ENCODE measurements around the gene EVX2.

Gene EVX2

DNA sequence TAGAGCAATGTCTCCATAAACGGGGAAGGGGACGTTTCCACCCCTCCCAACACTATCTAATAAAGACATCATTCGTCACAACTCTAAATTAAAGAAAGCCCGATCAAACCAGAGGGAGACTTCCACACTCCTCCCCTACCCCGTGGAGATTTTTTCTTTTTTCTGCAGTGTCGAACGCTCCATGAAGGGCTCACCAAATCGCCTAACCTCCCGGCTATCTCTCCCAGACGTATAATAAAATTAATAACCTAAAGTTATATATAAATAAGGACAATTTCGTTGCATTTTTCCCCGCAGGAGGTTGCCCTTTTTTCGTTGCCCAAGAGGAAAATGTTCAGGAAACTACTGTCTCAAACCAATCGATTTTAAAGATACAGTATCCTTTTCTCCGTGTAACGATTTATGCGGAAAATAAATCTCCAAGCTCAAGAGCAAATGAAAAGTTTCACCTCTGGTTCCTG, 2.4 kb downstream of the EVX2 start:
- no peak for DNase-seq

DNA sequence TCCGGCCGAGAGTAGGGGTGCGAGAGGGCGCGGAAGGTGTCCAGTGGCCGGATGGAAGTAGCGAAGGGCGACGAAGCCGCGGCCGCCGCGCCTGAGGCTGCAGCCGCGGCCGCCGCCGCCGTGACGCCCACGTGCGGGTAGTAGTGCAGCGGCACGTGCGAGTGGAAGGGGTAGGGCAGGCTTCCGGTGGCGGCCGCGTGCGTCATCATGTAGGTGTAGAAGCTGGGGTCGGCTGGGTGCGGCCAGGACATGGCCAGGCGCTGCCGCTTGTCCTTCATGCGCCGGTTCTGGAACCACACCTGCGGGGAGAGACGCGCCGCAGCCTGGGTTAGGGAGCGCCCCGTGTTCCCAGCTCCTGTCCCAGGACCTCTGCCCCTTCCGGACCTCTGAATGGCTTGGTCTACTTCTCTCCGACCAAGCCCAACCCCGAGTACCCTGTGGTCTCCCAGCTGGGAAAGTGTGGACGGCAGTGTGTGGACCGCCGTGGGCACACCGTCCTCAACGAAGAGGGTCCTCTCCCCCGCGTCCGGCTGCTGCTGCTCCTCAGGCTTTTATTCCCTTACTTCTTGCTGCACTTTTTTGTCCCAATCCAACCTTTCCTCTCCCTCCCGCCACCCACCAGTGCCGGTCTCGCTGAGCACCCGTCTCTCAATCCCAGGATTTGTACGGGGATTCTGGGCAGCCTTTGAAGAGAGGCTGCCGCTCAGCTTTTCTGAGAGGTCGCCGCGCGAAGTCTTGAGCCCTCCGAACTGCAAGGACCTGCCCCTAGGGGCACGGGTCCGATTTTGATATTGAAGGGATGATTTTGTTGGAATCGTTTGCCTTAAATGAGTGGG, 3.0 kb downstream of the EVX2 start:
- no peak for DNase-seq

DNA sequence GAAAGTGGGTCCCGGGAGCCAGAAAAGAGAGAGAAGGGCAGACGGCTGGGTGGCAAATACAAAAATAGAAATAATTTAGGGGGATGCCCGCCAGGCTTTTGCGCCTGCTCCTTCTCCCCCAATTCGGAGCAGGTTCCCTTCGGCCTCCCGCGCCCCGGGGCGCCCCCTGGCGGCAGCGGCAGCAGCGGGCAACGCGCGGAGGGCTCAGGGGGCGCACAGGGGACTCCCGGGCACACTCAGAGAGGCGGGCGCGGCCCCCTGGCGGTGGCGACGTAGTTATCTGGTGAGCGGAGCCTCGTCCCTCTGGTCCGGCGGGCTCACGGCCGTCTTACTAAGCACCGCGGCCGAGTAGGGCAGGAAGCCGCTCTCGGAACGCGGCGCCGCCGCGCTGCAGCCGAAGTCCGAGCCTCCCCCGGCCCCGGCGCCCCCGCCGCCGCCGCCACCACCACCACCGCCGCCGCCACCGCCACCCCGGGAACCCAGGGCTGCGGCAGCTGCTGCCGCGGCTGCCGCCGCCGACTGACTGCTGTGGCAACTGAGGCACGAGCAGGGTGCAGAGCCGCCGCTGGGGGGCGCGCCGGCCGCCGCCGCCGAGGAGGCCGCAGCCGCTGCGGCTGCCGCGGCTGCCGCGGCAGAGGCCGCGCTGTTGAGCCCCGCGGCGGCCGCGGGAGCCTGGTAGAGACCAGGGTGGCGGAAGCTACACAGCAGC, 3.8 kb downstream of the EVX2 start:
- DNase-seq: no peak

DNA sequence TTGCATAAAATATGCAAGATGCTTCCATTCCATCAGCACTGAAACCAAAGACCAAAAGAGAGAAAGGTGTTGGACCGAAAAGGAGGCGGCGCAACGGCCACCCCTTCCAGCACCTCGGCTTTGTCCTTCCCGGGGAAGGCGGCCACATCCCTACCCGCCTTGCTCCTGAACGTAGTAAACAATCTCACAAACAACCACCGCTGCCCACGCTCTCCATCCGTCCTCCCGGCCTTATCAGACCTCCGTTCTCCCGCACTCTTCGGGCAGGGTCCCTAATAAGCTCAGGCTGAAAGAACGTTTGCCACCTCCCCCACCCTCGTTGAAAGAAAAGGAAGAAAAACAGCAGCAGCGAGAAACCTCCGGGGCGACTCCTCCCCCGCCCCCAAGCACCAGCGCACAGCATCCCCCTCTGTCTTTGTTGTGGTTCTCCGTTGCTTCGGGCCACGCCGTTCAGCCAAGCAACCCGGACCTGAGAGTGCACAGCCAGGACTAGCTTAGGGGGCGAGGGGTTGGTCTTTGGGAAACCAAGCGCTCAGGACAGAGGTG, 4.4 kb downstream of the EVX2 start:
- DNase-seq: no peak

DNA sequence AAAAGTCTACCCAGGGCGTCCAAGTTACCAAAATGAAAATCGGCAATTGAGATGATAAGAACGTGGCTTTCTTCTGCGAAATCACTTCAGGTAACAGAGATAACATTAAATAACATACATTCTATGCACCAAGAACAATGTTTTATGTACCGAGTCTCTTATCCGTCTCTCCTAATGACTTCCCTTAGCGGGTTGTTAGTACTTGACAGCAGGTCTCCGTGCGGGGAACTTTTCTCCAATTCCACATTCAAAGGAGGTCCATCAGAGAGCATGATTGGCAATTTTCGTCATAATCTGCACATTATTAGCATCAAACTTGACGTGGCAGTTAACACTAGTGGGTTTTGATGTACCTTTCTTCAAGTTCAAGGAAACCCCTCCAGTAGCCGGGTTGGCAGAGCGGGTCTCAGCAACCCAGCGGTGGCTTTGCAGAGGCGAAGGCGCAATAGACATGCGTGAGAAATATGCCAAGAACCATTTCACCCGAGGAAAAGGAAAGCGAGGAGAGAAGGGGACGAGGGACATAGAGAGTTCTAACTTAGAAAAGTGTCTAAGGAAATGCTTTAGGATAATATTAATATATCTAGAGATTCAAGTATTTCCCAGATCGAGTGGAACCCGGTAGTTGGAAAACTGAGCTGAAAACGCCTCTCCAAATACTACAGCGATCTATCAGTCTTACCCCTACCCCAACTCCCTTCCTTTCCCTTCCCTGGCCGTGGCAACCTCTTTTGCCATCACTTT, 5.0 kb downstream of the EVX2 start:
- DNase-seq: no peak

DNA sequence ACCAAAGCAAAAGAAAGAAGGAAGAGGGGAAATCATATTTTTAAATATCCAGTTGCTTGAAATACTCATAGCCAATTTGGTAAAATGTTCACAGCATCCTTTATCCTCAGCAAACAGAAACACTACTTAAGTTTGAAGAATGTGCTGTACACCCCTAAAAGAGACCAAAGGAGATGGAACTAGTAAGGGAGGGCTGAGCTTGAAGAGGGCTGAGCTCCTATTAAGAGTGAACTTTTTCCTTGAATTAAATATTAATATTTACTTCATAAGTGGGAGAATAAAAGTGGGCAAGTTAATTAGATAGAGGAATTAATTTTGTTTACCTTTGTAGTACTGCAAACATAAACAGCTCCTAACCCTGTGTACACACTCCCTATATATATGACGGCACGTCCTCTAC, 7.0 kb downstream of the EVX2 start:
- no peak for DNase-seq

DNA sequence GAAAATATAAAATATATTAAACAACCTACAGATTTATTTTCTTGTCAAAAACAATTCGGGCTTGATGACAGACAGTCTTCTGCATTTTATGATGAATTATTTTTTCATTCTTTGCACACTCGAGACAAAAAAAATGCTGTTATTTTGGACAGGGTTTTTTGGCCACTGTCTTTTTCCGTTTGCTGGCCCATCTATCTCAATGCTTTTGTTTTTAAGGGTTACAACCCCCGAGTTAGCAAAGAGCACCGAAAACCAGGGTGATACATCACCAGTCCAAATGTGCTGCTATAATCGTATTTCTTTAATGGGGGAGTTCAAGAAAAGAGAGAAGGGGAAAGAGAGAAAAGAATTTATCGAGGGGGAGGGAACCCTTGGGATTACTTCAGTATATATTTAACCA, 7.7 kb downstream of the EVX2 start:
- no peak for DNase-seq

DNA sequence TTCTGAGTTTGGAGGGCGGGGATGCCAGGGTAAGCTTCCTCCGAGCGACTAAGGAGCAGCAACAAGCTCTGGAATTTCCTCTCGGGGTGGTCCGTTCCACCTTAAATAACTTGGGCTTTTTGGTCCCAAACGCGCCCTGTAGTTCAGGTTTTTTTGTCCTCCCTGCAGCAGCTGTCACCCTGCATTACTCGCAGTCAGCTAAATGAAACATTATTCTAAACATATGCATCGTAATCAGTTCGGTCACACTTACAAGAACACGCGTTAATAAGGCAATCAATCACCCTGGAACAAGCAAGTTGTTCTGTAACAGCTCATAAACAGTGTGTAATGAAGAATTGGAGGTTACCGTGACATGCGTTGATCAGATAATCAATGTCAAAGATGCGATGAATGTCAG, 8.3 kb downstream of the EVX2 start:
- no peak for DNase-seq

DNA sequence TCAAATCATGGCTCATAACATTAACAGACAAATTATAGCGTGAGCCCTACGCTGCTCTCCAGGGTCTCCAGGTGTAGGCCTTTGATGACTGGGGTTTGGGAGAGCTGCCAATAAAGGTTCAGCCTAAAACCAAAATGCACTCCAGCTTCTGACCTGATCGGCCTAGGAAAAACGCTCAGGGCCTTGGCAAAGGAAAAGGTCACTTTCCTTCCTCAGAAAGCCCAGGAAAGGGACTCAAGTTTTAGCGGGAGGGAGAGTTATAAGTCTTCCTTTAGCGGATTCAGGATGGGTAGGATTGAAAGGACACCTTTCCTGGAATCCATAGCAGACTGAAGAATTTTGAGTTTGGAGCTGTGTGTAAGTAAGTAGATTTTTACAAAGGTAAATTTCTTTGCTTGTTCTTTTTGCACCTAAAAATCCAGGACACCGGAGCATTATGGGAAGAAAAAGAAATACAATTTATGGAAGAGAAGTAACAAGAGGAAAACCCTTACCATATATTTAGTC, 8.8 kb downstream of the EVX2 start:
- no peak for DNase-seq

DNA sequence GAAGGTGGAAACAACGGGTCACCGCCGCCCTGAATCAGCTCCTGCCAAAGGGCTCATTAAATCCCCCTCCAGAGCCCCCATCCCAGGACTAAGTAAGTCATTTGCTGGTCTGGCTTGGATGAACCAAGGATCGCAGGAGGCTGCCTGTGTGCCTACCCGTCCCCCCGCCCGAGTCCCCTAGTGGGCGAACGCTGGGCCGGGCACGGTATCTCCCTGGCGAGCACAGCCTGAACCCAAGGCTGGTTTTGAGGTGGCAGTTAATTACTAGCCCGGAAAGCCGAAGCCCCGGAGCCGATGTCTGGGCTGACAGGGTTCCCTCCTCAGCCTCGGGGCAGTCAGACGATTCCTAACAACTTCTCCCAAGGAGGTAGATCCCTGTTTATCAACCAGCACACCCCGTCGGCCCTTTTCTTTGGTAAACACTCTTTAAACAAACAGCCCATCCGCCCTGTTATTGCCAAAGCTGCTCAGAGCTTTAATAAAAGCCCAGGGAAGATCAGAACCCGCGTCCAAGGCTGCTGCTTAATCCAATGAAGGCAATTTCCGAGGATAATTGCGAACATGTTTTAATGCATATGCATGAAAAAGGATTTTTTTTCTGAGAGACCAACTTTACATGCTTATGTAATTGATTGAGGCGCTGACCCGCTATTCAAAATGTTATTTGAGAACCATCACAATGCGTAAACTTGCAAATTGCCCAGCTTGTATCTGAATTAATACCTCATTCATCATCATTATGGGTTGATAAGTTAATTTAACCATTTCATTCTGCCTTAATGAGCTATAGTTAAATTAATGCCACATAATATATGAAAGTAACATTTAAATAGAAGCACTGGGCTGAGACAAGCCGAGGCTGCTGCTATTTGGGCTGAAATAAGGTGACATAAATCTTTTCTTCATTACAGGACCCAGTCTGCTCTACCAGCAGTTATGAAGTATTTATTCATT, 10.5 kb downstream of the EVX2 start:
- DNase-seq: no peak

DNA sequence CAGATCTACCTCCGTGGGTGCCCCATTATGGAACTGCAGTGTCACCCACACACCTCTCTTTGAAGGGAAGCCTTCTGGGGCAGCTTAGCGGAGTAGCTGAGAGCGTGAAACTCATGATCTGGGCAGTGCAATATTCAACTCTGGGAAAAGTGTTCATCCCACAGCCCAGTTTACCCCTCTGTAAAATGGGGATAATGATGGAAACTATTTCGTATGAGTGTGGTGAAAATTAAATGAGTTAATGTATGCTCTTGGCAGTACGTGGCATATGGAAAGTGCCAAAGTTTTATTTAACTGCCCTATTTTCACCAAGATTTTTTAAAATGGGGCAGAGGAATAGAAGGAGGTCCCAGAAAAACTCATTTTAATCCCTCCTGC, 11.5 kb downstream of the EVX2 start:
- no peak for DNase-seq

DNA sequence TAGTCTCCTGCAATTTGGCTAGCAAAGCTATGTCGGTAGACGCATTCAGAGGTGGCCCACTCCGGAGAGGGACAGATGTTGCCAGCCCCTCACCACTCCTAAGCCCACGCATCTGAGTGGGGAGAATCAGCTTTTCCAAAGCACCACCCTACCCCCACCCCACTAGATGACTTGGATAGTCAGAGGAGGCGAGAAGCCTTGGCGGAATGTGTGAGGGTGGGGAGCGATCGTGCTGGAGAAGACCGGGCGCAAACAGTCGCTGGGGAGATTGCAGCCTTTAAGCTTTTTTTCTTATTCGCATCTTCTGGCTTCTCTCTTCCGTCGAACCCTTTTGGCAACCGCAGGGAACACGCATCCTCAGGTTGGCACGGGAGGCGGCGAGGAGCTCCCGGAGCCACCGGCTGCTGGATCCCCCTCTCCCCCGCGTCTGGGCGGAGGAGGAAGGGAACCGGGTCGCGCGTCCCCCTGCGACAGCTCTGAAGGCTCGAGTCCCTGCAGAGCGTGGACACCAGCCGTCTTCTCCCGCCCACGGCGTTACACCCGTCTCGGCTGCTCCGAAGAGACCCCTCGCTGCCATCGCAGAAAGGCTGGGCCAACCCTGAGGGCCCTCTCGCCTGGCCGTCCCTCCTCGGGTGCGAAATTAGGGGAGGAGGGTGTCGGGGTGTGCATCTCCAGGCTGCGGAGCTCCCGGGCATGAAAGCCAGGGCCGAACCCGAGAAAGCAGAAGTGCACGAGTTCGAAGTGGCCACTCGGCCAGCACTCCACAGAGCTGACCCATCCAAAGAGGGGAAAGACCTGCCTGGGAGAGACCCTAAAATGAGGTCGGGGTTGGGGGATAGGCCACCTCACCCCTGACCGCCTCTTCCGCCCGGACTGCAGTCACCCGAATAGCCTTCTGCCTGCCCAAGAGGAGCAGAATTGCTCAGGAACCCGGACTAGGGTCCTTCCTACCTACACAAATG, 12.2 kb downstream of the EVX2 start:
- DNase-seq: no peak

DNA sequence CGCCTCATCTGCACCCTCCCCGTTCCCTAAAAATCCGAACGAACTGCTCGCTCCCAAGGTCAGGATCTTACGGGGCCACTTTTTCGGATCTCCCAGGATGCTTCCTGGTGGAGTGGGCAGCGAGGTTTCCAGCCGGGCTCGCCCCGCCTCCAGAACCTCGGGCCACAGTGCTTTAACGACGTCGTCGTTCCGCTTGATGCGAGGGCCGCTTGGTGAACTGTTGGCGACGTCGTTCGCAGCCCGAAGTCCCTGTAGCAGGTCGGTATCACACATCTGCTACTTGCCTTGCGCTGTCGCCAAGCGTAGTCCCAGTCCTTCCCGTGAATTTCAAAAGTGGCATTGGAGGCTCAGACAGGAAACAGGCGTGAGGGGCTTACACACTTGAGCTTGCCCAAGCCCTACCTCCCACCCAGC, 15.3 kb downstream of the EVX2 start:
- DNase-seq: no peak

DNA sequence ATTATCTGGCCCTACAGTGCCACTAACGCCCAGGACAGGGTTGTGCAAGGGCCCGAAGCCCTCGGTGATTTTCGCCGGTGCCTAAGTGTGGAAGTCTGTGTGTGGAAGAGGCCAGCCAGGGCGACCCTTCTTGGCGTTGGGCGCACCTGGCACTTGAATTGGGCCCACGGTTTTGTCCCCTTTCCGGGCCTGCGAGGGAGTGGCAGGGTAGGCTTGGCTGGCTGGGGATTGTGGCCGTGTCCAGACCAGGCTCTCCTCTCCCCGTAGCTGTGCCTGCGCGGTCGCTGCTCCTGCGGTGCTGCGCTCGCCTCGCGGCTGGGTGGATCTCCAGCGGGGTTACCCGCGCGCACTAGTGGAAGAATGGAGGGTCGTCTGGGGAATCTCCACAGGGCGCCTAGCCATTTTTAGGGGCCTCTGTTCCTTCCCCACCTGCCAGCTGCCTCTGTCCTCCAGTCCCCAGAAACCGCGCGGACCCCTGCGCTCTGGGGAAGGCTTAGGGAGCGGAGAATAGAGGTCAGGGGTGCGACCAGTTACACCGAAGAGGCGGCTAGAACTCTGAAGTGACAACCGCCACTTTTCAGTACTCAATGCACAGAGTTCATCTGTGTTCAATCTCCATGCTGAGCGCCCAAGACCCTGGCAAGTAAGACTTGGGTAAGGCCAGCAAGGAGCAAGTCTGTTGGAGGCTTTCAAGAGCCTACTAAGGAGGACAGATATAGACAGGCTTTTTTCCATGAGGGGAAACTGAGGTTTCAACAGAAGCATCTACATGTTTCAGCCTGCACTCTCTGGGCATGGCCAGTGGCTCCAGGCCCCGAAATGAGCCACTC, 16.0 kb downstream of the EVX2 start:
- DNase-seq: no peak

DNA sequence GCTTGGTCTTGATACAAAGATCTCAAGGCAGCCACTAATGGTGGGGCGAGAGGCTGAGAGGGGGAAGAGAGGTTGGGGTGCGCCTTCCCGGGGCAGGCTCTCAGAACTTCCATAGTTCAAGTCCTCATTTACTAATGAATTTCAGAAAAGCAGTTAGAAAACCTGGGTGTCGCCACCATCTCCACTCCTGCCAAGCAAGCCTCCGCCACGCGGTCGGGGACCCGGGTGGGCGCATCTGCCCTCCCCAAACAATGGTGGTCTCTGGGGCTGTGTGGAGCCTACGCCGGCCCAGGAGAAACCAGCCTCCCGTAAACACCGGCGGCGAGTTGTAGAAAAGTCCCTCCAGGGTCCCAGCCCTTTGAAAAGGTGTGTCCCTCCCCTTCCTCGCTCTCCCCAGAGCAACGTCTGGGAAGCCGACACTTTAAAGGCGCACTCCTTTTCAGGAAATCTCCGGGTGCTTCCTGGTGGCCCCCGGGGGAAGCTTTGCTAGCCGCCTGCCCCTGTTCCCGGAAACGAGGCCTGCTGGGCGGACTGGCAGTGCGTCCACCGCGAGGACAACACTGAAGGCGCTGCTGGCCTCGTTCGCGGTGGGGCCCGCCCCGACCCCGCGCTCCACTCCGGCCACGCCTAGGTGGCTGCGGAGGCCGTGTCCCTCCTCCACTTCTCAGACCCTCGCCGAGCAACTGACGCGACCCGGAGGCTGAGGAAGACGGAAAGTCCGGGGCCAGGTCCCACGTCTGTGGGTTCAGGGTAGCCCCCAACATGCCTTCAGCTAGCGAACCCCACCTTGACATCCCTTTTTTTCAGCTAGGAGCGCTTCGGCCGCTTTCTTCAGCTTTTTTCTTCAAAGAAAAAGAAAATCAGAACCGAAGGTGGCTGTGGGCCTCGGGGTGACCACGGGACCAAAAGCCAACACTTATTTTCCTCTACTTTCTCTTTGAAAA, 16.8 kb downstream of the EVX2 start:
- no peak for DNase-seq

DNA sequence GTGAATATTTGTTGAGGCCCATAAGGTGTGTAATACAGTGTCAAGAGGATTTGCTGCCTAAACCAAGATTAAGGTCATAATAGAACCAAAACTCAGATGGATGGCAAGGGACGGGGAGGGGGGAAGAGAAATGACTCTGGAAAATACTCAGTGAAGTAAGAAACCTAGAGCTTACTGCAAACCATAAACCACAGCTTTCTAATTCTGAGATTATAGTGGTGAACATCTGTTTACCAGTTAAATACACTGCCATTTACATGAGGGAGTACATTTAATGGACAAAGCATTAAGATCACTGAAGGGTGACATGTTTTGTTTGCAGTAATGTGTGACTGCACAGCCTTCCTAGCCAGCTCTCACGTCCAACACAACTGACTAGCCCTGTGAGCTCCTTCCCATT, 19.8 kb downstream of the EVX2 start:
- no peak for DNase-seq

DNA sequence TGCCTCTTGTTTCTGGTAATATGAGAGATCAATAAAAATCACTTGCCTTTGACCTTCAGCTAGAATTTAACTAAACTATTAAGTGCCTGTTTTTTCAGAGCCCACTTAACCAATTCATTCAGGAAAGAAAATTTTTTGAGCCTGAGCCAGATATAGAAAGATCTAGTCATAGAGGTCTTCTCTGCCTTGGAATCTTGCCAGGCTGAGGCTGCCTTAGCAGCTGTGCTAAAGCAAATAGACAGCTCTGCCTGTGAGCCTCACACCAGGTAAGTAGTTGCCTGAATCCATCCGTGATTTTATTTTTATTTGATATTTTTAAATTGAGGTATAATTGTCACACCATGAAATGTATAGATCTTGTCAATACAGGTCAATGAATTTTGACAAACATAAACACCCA, 27.4 kb downstream of the EVX2 start:
- no peak for DNase-seq

DNA sequence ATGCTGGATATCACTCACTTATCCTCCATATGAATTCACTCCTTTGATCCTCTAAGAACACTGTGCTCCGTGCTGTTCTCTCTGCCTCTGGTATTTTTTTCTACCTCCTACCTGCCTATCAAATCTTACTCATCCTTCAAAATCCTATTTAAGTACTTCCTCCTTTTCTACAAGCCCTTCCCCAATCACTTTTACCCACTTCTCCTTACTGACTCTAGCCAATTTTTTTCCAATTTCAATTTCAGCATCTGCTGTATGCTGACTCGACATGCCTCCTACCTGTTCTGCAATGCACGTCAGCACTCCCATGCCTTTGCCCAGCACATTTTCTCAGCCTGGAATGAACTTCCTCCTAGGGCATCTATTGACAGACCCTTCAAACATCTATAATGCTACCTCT, 44.4 kb downstream of the EVX2 start:
- no peak for DNase-seq

DNA sequence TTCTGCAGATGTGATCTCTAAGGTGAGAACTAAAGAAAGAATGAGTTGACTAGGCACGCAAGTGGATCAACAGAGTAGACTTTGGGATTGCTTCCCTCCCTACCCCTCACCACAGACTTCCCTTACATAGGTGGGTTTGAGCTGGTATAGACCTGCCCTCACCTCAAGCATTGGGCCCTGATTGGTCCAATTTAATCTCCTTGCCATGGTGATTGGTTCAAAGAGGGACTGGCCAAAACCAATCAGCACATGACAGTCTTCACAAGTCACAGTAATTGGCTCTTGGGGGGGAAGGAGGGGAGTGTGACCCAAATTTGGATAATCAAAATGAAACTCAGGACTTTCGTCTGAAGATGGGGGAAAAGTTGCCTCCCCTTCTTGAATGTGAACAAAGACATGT, 45.1 kb downstream of the EVX2 start:
- DNase-seq: no peak
